Hepatocyte (in vitro differentiated cells): ENCODE results near the gene CHST13.

Experiments used
- EZH2 ChIP-seq: fragments of 200-600 bp; sonication (generic); IDR thresholded peaks from 2 replicates; pipeline ENCODE4 v1.6.1; 2016; ENCODE audit warnings: antibody characterized with exemption, mild to moderate bottlenecking, borderline replicate concordance
- TF ChIP-seq, protein P1 (sequence below): fragments of 200-600 bp; sonication (generic); IDR thresholded peaks from 2 replicates; pipeline ENCODE4 v1.5.1; 2016; ENCODE audit warnings: antibody characterized with exemption, mild to moderate bottlenecking; ENCODE audit not compliant: poor library complexity

DNA sequence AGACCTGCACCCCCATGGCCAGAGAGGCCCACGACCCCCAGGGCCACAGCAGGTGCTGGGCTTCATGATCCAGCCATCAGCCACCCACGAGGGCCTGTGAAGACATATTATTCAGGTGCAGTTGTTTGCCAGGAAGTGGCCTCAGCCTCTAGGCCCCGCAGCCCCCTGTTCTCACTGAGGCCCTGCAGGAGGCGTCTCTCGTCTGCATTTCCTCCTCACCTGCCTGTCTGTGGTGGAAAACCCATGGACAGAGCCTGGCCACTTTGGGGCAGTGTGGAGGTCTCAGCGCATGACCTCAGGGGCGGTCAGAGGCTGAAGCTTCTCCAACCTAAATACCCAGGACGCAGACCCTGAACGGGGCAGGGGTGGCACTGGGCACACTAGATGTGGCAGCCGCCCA is 25.0 kb upstream of the CHST13 start:
- TF ChIP-seq, protein P1, sequence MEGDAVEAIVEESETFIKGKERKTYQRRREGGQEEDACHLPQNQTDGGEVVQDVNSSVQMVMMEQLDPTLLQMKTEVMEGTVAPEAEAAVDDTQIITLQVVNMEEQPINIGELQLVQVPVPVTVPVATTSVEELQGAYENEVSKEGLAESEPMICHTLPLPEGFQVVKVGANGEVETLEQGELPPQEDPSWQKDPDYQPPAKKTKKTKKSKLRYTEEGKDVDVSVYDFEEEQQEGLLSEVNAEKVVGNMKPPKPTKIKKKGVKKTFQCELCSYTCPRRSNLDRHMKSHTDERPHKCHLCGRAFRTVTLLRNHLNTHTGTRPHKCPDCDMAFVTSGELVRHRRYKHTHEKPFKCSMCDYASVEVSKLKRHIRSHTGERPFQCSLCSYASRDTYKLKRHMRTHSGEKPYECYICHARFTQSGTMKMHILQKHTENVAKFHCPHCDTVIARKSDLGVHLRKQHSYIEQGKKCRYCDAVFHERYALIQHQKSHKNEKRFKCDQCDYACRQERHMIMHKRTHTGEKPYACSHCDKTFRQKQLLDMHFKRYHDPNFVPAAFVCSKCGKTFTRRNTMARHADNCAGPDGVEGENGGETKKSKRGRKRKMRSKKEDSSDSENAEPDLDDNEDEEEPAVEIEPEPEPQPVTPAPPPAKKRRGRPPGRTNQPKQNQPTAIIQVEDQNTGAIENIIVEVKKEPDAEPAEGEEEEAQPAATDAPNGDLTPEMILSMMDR, result no peak
- no peak for TF ChIP-seq EZH2
